Liver (tissue), 9 donors: ENCODE results near the gene DNAAF5. TPM values are rescaled to one million over a fixed set of nuclear protein-coding genes. Genes with fewer than 3 reads are reported as not detected.

Experiments used
- DNase-seq: peaks from one replicate; pipeline ENCODE4 v3.0.0-alpha.2; 2017; ENCODE audit warnings: low spot score
- H3K27ac ChIP-seq, 2 donors: one replicate each; pipeline ENCODE4 v1.7.0; 2013; ENCODE audit warnings: inconsistent platforms in 2 of 2, low read length in 2 of 2, control low read depth in 1 of 2, low read depth in 1 of 2, mild to moderate bottlenecking in 1 of 2
- H3K27me3 ChIP-seq, 4 donors: one replicate each; pipeline versions ENCODE4 v1.6.1 to v1.7.0; 2013; ENCODE audit warnings: low read length in 3 of 4, inconsistent platforms in 1 of 4, mild to moderate bottlenecking in 1 of 4, moderate library complexity in 1 of 4; ENCODE audit not compliant: control insufficient read depth in 4 of 4, insufficient read depth in 4 of 4
- H3K36me3 ChIP-seq, 4 donors: one replicate each; pipeline versions ENCODE4 v1.6.1 to v1.7.0; 2013; ENCODE audit warnings: low read length in 3 of 4, mild to moderate bottlenecking in 3 of 4, low read depth in 1 of 4, moderate library complexity in 1 of 4; ENCODE audit not compliant: control insufficient read depth in 4 of 4, insufficient read depth in 3 of 4
- H3K4me1 ChIP-seq, 4 donors: one replicate each; pipeline versions ENCODE4 v1.6.1 to v1.7.0; 2013; ENCODE audit warnings: low read length in 3 of 4, mild to moderate bottlenecking in 3 of 4, moderate library complexity in 1 of 4; ENCODE audit not compliant: control insufficient read depth in 4 of 4, insufficient read depth in 4 of 4
- H3K4me3 ChIP-seq, 3 donors: one replicate each; pipeline versions ENCODE4 v1.6.1 to v1.7.0; 2013; ENCODE audit warnings: low read length in 3 of 3, control low read depth in 1 of 3, low read depth in 1 of 3, mild to moderate bottlenecking in 1 of 3
- H3K9ac ChIP-seq, 2 donors: one replicate each; pipeline ENCODE4 v1.7.0; 2013; ENCODE audit warnings: low read length in 2 of 2, mild to moderate bottlenecking in 2 of 2, moderate library complexity in 2 of 2, control low read depth in 1 of 2, low read depth in 1 of 2
- H3K9me3 ChIP-seq, 4 donors: one replicate each; pipeline versions ENCODE4 v1.6.1 to v1.7.0; 2013; ENCODE audit warnings: low read length in 3 of 4; ENCODE audit not compliant: control insufficient read depth in 4 of 4
- ATF3 ChIP-seq: IDR thresholded peaks from 2 replicates; pipeline ENCODE4 v1.6.1; 2016; ENCODE audit warnings: antibody characterized with exemption
- FOXA1 ChIP-seq: IDR thresholded peaks from 2 replicates; pipeline ENCODE4 v1.6.1; 2016; ENCODE audit warnings: antibody characterized with exemption
- FOXA2 ChIP-seq: IDR thresholded peaks from 2 replicates; pipeline ENCODE4 v1.6.1; 2016; ENCODE audit warnings: antibody characterized with exemption
- GABPA ChIP-seq, 2 donors: IDR thresholded peaks in 1 of 2; conservative IDR thresholded peaks in 1 of 2; 2 replicates each; pipeline ENCODE4 v1.6.1; 2016; ENCODE audit warnings: antibody characterized with exemption in 2 of 2, mild to moderate bottlenecking in 1 of 2, moderate library complexity in 1 of 2
- HNF4A ChIP-seq, 2 donors: conservative IDR thresholded peaks; 2 replicates each; pipeline ENCODE4 v1.6.1; 2016; ENCODE audit warnings: antibody characterized with exemption in 2 of 2, mild to moderate bottlenecking in 2 of 2
- HNF4G ChIP-seq: IDR thresholded peaks from 2 replicates; pipeline ENCODE4 v1.6.1; 2016; ENCODE audit warnings: antibody characterized with exemption
- MAX ChIP-seq: IDR thresholded peaks from 2 replicates; pipeline ENCODE4 v1.6.1; 2016; ENCODE audit warnings: antibody characterized with exemption
- RAD21 ChIP-seq, 2 donors: IDR thresholded peaks; 2 replicates each; pipeline ENCODE4 v1.6.1; 2016; ENCODE audit warnings: antibody characterized with exemption in 2 of 2, mild to moderate bottlenecking in 2 of 2
- RXRA ChIP-seq, 2 donors: IDR thresholded peaks; 2 replicates each; pipeline ENCODE4 v1.6.1; 2017 to 2018; ENCODE audit warnings: antibody characterized with exemption in 2 of 2, mild to moderate bottlenecking in 1 of 2
- SP1 ChIP-seq: IDR thresholded peaks from 2 replicates; pipeline ENCODE4 v1.6.1; 2018; ENCODE audit warnings: antibody characterized with exemption, mild to moderate bottlenecking
- TAF1 ChIP-seq: conservative IDR thresholded peaks from 2 replicates; pipeline ENCODE4 v1.6.1; 2016; ENCODE audit warnings: antibody characterized with exemption, mild to moderate bottlenecking
- ZBTB33 ChIP-seq: IDR thresholded peaks from 2 replicates; pipeline ENCODE4 v1.6.1; 2016; ENCODE audit warnings: antibody characterized with exemption
- WGBS: extraction: QIAGEN DNeasy Blood & Tissue Kit; methylation state at CpG from one replicate; pipeline ENCODE4 v1.1.7; 2013; 5-methylcytosine and 5-hydroxymethylcytosine counted together
- polyA plus RNA-seq, 2 donors: library from polyadenylated mRNA; stranded (reverse) in 1 of 2; unstranded in 1 of 2; fragments of 200-250 nt in 1 of 2; fragments of >200 nt in 1 of 2; fragmentation: Nextera tagmentation in 1 of 2; extraction: Ambion mirVana in 1 of 2; gene quantifications; one replicate each; pipeline versions ENCODE4 v1.2.1 to v1.2.3, GENCODE V29; 2013 to 2015
- total RNA-seq, 2 donors: library from RNA; depleted of rRNA; stranded (reverse); fragments of >200 nt; gene quantifications; one replicate each; pipeline ENCODE4 v1.2.3, GENCODE V29; 2014
- TF ChIP-seq, protein P1 (sequence below): IDR thresholded peaks from 2 replicates; pipeline ENCODE4 v1.6.1; 2016; ENCODE audit warnings: antibody characterized with exemption, mild to moderate bottlenecking
- TF ChIP-seq, protein P2 (sequence below): fragments of 150-350 bp; IDR thresholded peaks from 2 replicates; pipeline ENCODE4 v1.5.1; 2017; ENCODE audit warnings: improper control_type of control experiment, low read depth, low read length; ENCODE audit not compliant: missing input control
- donor health status: healthy.
- donor health status: healthy.
- donor health status: healthy.
- donor health status: healthy.
- donor health status: healthy.

The DNAAF5 gene
- total and polyA plus RNA-seq, 4 donors, result 3.1 to 11.1 (median 9.5) TPM

DNA sequence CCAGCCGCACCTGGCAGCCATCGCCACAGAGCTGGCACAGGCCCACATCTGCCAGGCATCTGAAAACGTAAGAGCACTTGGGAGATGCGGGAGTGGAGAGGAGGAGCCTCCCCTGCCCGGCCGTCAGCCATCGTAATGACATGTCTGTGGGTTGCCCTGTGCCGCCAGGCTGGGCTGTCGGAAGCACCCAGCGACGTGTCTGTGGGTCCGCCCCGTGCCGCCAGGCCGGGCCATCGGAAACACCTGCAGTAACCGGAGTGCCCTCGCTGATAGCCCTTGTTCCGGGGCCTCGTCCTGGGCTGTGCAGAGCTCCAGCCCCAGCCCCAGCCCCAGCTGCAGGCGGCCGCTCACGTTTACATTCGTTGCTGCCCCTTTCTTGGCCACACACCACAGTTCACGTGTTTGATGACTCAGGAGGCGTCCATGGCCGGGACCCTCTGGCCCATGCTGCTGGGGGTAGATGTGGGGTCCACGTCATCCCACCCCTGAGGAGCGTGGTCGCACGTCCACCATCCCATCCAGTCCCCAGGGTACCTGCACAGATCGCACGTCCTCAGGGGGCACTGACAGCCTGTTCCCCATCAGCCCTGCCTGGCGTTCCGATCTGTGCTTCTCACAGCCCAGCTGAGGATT is 30.5 kb downstream of the DNAAF5 start:
- Histone ChIP-seq H3K9me3 (no peaks in the 10 kb centered on the region), H3K27ac (no peak overlapping the region), H3K4me1 (no peaks in the 10 kb centered on the region), H3K4me3 (no peak overlapping the region), H3K27me3 (no peaks in the 10 kb centered on the region), H3K36me3 (peaks cover 10 to 46% (median 23%) of the 10 kb centered on the region in 4 donors), H3K9ac (no peak overlapping the region)
- TF ChIP-seq RXRA (IDR thresholded peaks at IDR 0.05) (no peak), TAF1 (no peak), SP1 (no peak), FOXA2 (no peak), FOXA1 (no peak), RAD21 (IDR thresholded peaks at IDR 0.05) (no peak), HNF4A (conservative IDR thresholded peaks at IDR 0.05) (no peak)
- DNase-seq, result no peak
- 97% methylated on average over 35 of the region's 35 CpGs for WGBS

- Histone ChIP-seq H3K9me3 (no peaks in the 10 kb centered on the region), H3K27me3 (no peaks in the 10 kb centered on the region), H3K36me3 (peaks cover 11 to 46% (median 21%) of the 10 kb centered on the region in 4 donors), H3K4me3 (no peak overlapping the region), H3K4me1 (no peaks in the 10 kb centered on the region), H3K9ac (no peak overlapping the region), H3K27ac (no peak overlapping the region)
- DNase-seq, result no peak
- no peak for TF ChIP-seq RAD21 (IDR thresholded peaks at IDR 0.05)
- no peak for TF ChIP-seq MAX
- TF ChIP-seq HNF4G, result no peak
- no peak for TF ChIP-seq TAF1
- TF ChIP-seq ATF3, result no peak
- TF ChIP-seq, protein P1, sequence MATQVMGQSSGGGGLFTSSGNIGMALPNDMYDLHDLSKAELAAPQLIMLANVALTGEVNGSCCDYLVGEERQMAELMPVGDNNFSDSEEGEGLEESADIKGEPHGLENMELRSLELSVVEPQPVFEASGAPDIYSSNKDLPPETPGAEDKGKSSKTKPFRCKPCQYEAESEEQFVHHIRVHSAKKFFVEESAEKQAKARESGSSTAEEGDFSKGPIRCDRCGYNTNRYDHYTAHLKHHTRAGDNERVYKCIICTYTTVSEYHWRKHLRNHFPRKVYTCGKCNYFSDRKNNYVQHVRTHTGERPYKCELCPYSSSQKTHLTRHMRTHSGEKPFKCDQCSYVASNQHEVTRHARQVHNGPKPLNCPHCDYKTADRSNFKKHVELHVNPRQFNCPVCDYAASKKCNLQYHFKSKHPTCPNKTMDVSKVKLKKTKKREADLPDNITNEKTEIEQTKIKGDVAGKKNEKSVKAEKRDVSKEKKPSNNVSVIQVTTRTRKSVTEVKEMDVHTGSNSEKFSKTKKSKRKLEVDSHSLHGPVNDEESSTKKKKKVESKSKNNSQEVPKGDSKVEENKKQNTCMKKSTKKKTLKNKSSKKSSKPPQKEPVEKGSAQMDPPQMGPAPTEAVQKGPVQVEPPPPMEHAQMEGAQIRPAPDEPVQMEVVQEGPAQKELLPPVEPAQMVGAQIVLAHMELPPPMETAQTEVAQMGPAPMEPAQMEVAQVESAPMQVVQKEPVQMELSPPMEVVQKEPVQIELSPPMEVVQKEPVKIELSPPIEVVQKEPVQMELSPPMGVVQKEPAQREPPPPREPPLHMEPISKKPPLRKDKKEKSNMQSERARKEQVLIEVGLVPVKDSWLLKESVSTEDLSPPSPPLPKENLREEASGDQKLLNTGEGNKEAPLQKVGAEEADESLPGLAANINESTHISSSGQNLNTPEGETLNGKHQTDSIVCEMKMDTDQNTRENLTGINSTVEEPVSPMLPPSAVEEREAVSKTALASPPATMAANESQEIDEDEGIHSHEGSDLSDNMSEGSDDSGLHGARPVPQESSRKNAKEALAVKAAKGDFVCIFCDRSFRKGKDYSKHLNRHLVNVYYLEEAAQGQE, result no peak
- no peak for TF ChIP-seq GABPA (IDR thresholded peaks at IDR 0.05 in 1 of 2, conservative IDR thresholded peaks at IDR 0.05 in 1 of 2)
- no peak for TF ChIP-seq ZBTB33
- TF ChIP-seq, protein P2, sequence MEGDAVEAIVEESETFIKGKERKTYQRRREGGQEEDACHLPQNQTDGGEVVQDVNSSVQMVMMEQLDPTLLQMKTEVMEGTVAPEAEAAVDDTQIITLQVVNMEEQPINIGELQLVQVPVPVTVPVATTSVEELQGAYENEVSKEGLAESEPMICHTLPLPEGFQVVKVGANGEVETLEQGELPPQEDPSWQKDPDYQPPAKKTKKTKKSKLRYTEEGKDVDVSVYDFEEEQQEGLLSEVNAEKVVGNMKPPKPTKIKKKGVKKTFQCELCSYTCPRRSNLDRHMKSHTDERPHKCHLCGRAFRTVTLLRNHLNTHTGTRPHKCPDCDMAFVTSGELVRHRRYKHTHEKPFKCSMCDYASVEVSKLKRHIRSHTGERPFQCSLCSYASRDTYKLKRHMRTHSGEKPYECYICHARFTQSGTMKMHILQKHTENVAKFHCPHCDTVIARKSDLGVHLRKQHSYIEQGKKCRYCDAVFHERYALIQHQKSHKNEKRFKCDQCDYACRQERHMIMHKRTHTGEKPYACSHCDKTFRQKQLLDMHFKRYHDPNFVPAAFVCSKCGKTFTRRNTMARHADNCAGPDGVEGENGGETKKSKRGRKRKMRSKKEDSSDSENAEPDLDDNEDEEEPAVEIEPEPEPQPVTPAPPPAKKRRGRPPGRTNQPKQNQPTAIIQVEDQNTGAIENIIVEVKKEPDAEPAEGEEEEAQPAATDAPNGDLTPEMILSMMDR, result no peak
- TF ChIP-seq FOXA2, result no peak
- no peak for TF ChIP-seq FOXA1
- 90% methylated on average over 19 of the region's 19 CpGs for WGBS
These were observed 31.3 kb downstream of the DNAAF5 start for GRCh38 chr7:757741-758163.
